Spleen (tissue), 13 donors: ENCODE results near the gene SHC4. TPM values are rescaled to one million over a fixed set of nuclear protein-coding genes. Genes with fewer than 3 reads are reported as not detected.

Source experiments
- DNase-seq: peaks from one replicate; pipeline ENCODE4 v3.0.0-alpha.2; 2020
- H3K27ac ChIP-seq, 8 donors: fragments of 200-600 bp; sonication (generic) in 7 of 8; 1 replicate in 4 of 8; 2 replicates in 4 of 8; pipeline versions ENCODE4 v1.5.0 to v1.8.0; 2016 to 2021; ENCODE audit warnings: inconsistent platforms in 4 of 8, mild to moderate bottlenecking in 4 of 8, moderate library complexity in 1 of 8
- H3K27me3 ChIP-seq, 7 donors: fragments of 200-600 bp; sonication (generic) in 6 of 7; replicated peaks in 1 of 7; 1 replicate in 4 of 7; 2 replicates in 3 of 7; pipeline versions ENCODE4 v1.5.0 to v1.8.0; 2016 to 2021; ENCODE audit warnings: inconsistent platforms in 3 of 7, mild to moderate bottlenecking in 1 of 7
- H3K36me3 ChIP-seq, 6 donors: fragments of 200-600 bp; sonication (generic) in 5 of 6; 1 replicate in 4 of 6; 2 replicates in 2 of 6; pipeline versions ENCODE4 v1.5.0 to v1.8.0; 2016 to 2021; ENCODE audit warnings: inconsistent platforms in 2 of 6
- H3K4me1 ChIP-seq, 6 donors: fragments of 200-600 bp; sonication (generic) in 5 of 6; 1 replicate in 3 of 6; 2 replicates in 3 of 6; pipeline versions ENCODE4 v1.5.0 to v1.8.0; 2016 to 2021; ENCODE audit warnings: inconsistent platforms in 3 of 6
- H3K4me3 ChIP-seq, 8 donors: fragments of 200-600 bp; sonication (generic) in 7 of 8; 1 replicate in 4 of 8; 2 replicates in 4 of 8; pipeline versions ENCODE4 v1.5.0 to v1.8.0; 2016 to 2021; ENCODE audit warnings: inconsistent platforms in 4 of 8, mild to moderate bottlenecking in 4 of 8, moderate library complexity in 2 of 8
- H3K9me3 ChIP-seq, 8 donors: fragments of 200-600 bp; sonication (generic) in 7 of 8; 1 replicate in 4 of 8; 2 replicates in 4 of 8; pipeline versions ENCODE4 v1.5.0 to v1.8.0; 2016 to 2021; ENCODE audit warnings: inconsistent platforms in 4 of 8
- POLR2A ChIP-seq, 3 donors: fragments of 450-650 bp; IDR thresholded peaks; one replicate each; pipeline ENCODE4 v1.5.1; 2017; ENCODE audit warnings: antibody characterized with exemption in 3 of 3, mild to moderate bottlenecking in 1 of 3
- POLR2AphosphoS5 ChIP-seq, 3 donors: sonication (generic); formaldehyde crosslinking; IDR thresholded peaks; one replicate each; pipeline ENCODE4 v1.5.1; 2017; ENCODE audit warnings: antibody characterized with exemption in 3 of 3
- whole genome bisulfite sequencing, 5 donors: extraction: QIAGEN DNeasy Blood & Tissue Kit in 3 of 5; methylation state at CpG; one replicate each; pipeline versions ENCODE4 v1.1.5 to v1.1.7; 2013 to 2018; 5-methylcytosine and 5-hydroxymethylcytosine counted together
- intact Hi-C: fragments of 100-400 bp; cut with DNase I; formaldehyde crosslinking; loops from one replicate; pipeline ENCODE4 v1.15.0; 2023; ENCODE audit warnings: low total_unique reads
- long read RNA-seq, 2 donors: transcript quantifications; one replicate each; lab custom pipeline, GENCODE V29; 2026
- polyA plus RNA-seq, 3 donors: library from polyadenylated mRNA; stranded (reverse); fragments of 200-250 nt; gene quantifications; one replicate each; pipeline ENCODE4 v1.2.1, GENCODE V29; 2013
- total RNA-seq, 7 donors: library from RNA; depleted of rRNA in 3 of 7; stranded (reverse); fragments of >200 nt in 3 of 7; fragmentation: NEBNext Ultra II Directional in 4 of 7; extraction: Animal tissue kit (Norgen Biotek cat#: 25700) in 4 of 7; gene quantifications; one replicate each; pipeline versions ENCODE4 v1.1.0 to v1.2.1, GENCODE V29; 2016 to 2021
- TF ChIP-seq, protein P1 (sequence below), 11 experiments: fragments of 200-600 bp in 7 of 11; fragments of 450-650 bp in 4 of 11; sonication (generic) in 4 of 11; IDR thresholded peaks in 8 of 11; conservative IDR thresholded peaks in 3 of 11; 1 replicate in 7 of 11; 2 replicates in 4 of 11; pipeline versions ENCODE4 v1.4.0 to v1.8.0; 2016 to 2021; ENCODE audit warnings: antibody characterized with exemption in 11 of 11, inconsistent platforms in 4 of 11, mild to moderate bottlenecking in 1 of 11
- donor health status: healthy with polysubstance abuse.
- donor health status: DM: no; HTN: no; CAD: no; lungs with moderate emphysema.
- donor health status: DM: no; HTN: no; CAD: no.
- donor health status: Bipolar disorder and iron deficiency.
- donor health status: healthy.
- donor health status: DM: no; HTN: no; CAD: no.
- donor health status: DM: yes; HTN: yes; CAD: no.

Gene SHC4, protein sequence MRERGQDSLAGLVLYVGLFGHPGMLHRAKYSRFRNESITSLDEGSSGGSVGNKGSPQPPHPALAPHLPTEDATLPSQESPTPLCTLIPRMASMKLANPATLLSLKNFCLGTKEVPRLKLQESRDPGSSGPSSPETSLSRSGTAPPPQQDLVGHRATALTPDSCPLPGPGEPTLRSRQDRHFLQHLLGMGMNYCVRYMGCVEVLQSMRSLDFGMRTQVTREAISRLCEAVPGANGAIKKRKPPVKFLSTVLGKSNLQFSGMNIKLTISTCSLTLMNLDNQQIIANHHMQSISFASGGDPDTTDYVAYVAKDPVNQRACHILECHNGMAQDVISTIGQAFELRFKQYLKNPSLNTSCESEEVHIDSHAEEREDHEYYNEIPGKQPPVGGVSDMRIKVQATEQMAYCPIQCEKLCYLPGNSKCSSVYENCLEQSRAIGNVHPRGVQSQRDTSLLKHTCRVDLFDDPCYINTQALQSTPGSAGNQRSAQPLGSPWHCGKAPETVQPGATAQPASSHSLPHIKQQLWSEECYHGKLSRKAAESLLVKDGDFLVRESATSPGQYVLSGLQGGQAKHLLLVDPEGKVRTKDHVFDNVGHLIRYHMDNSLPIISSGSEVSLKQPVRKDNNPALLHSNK
- under 1 TPM in 2 of 7 donors, not detected in 5; 0.26 to 0.27 TPM for total RNA-seq
- polyA plus RNA-seq, result under 1 TPM; 0.20 to 0.42 (median 0.27) TPM
- long read RNA-seq, donor 1, result 0 reads
- long read RNA-seq, donor 2, result 0 reads

DNA sequence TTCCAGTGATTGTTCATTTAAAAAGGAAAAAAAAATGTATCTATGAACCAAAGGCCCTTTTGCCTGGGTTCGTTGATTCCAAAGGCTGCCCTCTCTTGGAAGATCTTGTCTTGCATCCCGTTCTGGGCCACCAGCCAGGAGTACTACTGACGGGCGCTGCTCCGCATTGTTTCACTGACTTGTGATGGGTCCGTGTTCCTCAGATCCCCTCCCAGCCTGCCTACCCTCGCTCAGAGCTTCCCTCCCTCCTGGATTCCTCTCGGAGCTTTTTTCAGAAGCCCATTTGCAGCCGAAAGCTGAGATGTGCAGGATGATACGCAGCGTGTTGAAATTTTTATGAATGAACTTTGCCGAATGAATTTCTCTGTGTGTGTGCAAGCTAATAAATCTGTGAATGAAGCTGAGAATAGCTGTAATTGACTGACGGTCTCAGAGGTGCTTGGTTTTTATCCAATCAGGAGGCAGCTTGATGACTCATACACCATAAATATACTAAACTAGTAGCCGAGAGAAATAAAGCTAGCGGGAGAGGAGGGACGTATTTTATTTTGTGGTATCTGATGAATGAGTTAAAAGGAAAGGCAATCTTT is at the start of gene SHC4:
Gene SHC4, minus strand, starts transcription at position 396 of the 590 bp plus-strand sequence. CDS start 904 bp downstream, outside the sequence.
- 1% methylated on average over 16 of the region's 16 CpGs for WGBS, 5 donors
- Histone ChIP-seq H3K4me3 (peak within 1 kb of the TSS; percentile 5 to 68 (median 32)), H3K27me3 (peaks cover 0 to 46% (median 15%) of the 10 kb centered on the region in 7 donors), H3K9me3 (no peaks in the 10 kb centered on the region), H3K4me1 (peaks cover 9 to 24% (median 21%) of the 10 kb centered on the region in 6 donors), H3K36me3 (no peaks in the 10 kb centered on the region), H3K27ac (no peak within 1 kb of the TSS)
- TF ChIP-seq, protein P1, sequence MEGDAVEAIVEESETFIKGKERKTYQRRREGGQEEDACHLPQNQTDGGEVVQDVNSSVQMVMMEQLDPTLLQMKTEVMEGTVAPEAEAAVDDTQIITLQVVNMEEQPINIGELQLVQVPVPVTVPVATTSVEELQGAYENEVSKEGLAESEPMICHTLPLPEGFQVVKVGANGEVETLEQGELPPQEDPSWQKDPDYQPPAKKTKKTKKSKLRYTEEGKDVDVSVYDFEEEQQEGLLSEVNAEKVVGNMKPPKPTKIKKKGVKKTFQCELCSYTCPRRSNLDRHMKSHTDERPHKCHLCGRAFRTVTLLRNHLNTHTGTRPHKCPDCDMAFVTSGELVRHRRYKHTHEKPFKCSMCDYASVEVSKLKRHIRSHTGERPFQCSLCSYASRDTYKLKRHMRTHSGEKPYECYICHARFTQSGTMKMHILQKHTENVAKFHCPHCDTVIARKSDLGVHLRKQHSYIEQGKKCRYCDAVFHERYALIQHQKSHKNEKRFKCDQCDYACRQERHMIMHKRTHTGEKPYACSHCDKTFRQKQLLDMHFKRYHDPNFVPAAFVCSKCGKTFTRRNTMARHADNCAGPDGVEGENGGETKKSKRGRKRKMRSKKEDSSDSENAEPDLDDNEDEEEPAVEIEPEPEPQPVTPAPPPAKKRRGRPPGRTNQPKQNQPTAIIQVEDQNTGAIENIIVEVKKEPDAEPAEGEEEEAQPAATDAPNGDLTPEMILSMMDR (IDR thresholded peaks at IDR 0.05 in 8 of 11, conservative IDR thresholded peaks at IDR 0.05 in 3 of 11), result peak in 1 of 11 experiments; percentile 19
- TF ChIP-seq POLR2A (IDR thresholded peaks at IDR 0.05), result no peak
- intact Hi-C loops, result no loop called here
- DNase-seq, result no peak

DNA sequence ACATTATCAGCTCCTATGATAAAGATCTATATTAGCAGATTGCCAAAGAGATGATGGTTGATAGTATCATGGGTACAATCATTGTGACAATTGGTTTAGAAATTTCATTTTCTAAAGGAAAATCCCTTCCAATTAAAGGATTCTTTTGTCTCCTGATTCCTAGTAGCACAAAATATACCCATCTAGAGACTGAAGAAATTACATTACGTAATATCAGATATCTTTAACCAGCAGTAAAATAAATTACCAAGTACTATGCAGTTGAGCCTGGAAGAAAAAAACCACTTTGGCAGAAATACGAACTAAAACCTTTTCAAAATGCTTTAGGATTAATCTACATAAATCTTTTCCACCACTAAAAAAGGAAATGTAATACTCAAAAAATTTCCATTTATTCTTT is 35.6 kb upstream of the SHC4 start:
- no peak for DNase-seq
- H3K36me3 ChIP-seq, result peaks cover 8 to 74% (median 56%) of the 10 kb centered on the region in 6 donors
- 85 to 97% (median 95%) methylated on average over 2 of the region's 2 CpGs for WGBS, 5 donors

DNA sequence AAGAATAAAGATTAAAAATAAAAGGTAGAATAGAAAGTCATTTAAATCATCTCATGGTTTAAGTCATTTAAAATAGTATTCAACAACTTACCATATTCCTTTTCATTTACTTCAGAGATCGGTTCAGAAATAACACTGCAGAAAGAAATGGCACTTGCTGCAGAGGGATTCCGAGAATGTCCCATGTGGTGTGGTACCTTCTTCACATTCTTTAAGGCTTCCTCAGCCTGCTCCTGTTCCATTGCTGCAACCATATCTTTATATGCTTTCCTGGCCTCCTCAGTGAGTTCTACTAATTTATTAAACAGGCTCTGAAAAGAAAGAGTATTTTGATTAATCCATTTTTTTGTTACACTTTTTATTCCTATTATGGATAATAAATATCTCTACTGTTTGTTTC is 32.6 kb upstream of the SHC4 start:
- Histone ChIP-seq H3K9me3 (no peaks in the 10 kb centered on the region), H3K36me3 (peaks cover 8 to 100% (median 72%) of the 10 kb centered on the region in 6 donors), H3K27me3 (no peaks in the 10 kb centered on the region), H3K4me3 (no peak overlapping the region), H3K27ac (no peak overlapping the region), H3K4me1 (no peaks in the 10 kb centered on the region)
- no peak for DNase-seq
- TF ChIP-seq, protein P1 (IDR thresholded peaks at IDR 0.05 in 8 of 11, conservative IDR thresholded peaks at IDR 0.05 in 3 of 11), result no peak
- no peak for TF ChIP-seq POLR2AphosphoS5 (IDR thresholded peaks at IDR 0.05)
- TF ChIP-seq POLR2A (IDR thresholded peaks at IDR 0.05), result no peak
- whole genome bisulfite sequencing, 5 donors, result 94 to 98% (median 95%) methylated on average over 2 of the region's 2 CpGs
- intact Hi-C loops, result no loop called here

More for the DNA sequence above, 35.6 kb upstream of the SHC4 start:
- Histone ChIP-seq H3K27ac (no peak overlapping the region), H3K27me3 (no peaks in the 10 kb centered on the region), H3K9me3 (peaks cover 0 to 12% (median 4%) of the 10 kb centered on the region in 8 donors), H3K4me1 (no peaks in the 10 kb centered on the region), H3K4me3 (no peak overlapping the region)
- TF ChIP-seq, protein P1 (IDR thresholded peaks at IDR 0.05 in 8 of 11, conservative IDR thresholded peaks at IDR 0.05 in 3 of 11), result no peak
- TF ChIP-seq POLR2AphosphoS5 (IDR thresholded peaks at IDR 0.05) (no peak), POLR2A (IDR thresholded peaks at IDR 0.05) (no peak)
- intact Hi-C loops, result no loop called here
